ENCODE data around the gene MPHOSPH9.

MPHOSPH9 gene

GRCh38 chr12:123232807-123233504, at the start of gene MPHOSPH9, which contains the start of gene MTRFR:
TSS of gene MPHOSPH9 (minus strand) at chr12:123233141. CDS start at chr12:123230364, 2,777 bp downstream.
TSS of gene MTRFR (plus strand) at chr12:123233436. CDS start at chr12:123253675, 20,239 bp downstream.
- Histone ChIP-seq H4K20me1 (ENCODE audit: insufficient read depth) (no peaks in the 10 kb centered on the region), H3K4me1 (ENCODE audit: low read depth, poor library complexity, severe bottlenecking) (peaks cover 36% of the 10 kb centered on the region)
- no peak for TF ChIP-seq CTCF (conservative IDR thresholded peaks at IDR 0.05; ENCODE audit: low read depth, low read length)

GRCh38 chr12:123282111-123282510, 49.2 kb upstream of the MPHOSPH9 start:
- no peak for TF ChIP-seq CTCF (conservative IDR thresholded peaks at IDR 0.05; ENCODE audit: low read depth, low read length)

More at GRCh38 chr12:123232807-123233504, at the start of gene MPHOSPH9, which contains the start of gene MTRFR:
- H3K4me2 ChIP-seq = peak within 1 kb of the TSS; percentile 63
- H3K9ac ChIP-seq = peak within 1 kb of the TSS; percentile 74
- peak within 1 kb of the TSS; percentile 92 for H2AFZ ChIP-seq (ENCODE audit: low read depth)
- no peaks in the 10 kb centered on the region for H3K27me3 ChIP-seq (ENCODE audit: insufficient read depth, low read depth)
- H3K27ac ChIP-seq = peak within 1 kb of the TSS; percentile 55
- H3K79me2 ChIP-seq (ENCODE audit: insufficient read depth, low read depth) = peaks cover 58% of the 10 kb centered on the region
- no peaks in the 10 kb centered on the region for H3K36me3 ChIP-seq (ENCODE audit: insufficient read depth)
- H3K4me3 ChIP-seq (IDR thresholded peaks at IDR 0.05; ENCODE audit: insufficient read depth, low read depth, low read length) = no peak within 1 kb of the TSS

GRCh38 chr12:123280971-123281370, 48.0 kb upstream of the MPHOSPH9 start:
- Histone ChIP-seq H3K4me3 (IDR thresholded peaks at IDR 0.05; ENCODE audit: insufficient read depth, low read depth, low read length) (no peak overlapping the region), H3K27me3 (ENCODE audit: insufficient read depth, low read depth) (no peaks in the 10 kb centered on the region), H3K27ac (no peak overlapping the region), H3K4me2 (no peak overlapping the region), H3K9ac (no peak overlapping the region), H3K4me1 (ENCODE audit: low read depth, poor library complexity, severe bottlenecking) (peaks cover 13% of the 10 kb centered on the region), H3K79me2 (ENCODE audit: insufficient read depth, low read depth) (no peaks in the 10 kb centered on the region), H2AFZ (ENCODE audit: low read depth) (no peak overlapping the region), H4K20me1 (ENCODE audit: insufficient read depth) (no peaks in the 10 kb centered on the region), H3K36me3 (ENCODE audit: insufficient read depth) (no peaks in the 10 kb centered on the region)
- no peak for TF ChIP-seq CTCF (conservative IDR thresholded peaks at IDR 0.05; ENCODE audit: low read depth, low read length)

More at GRCh38 chr12:123282111-123282510, 49.2 kb upstream of the MPHOSPH9 start:
- Histone ChIP-seq H3K27me3 (ENCODE audit: insufficient read depth, low read depth) (no peaks in the 10 kb centered on the region), H3K4me3 (IDR thresholded peaks at IDR 0.05; ENCODE audit: insufficient read depth, low read depth, low read length) (no peak overlapping the region), H3K4me2 (no peak overlapping the region), H3K79me2 (ENCODE audit: insufficient read depth, low read depth) (no peaks in the 10 kb centered on the region), H3K36me3 (ENCODE audit: insufficient read depth) (no peaks in the 10 kb centered on the region), H2AFZ (ENCODE audit: low read depth) (no peak overlapping the region), H3K9ac (no peak overlapping the region), H4K20me1 (ENCODE audit: insufficient read depth) (no peaks in the 10 kb centered on the region), H3K27ac (no peak overlapping the region), H3K4me1 (ENCODE audit: low read depth, poor library complexity, severe bottlenecking) (peaks cover 13% of the 10 kb centered on the region)

GRCh38 chr12:123278101-123278627, 45.2 kb upstream of the MPHOSPH9 start:
- Histone ChIP-seq H4K20me1 (ENCODE audit: insufficient read depth) (no peaks in the 10 kb centered on the region), H3K27me3 (ENCODE audit: insufficient read depth, low read depth) (no peaks in the 10 kb centered on the region), H3K27ac (no peak overlapping the region), H3K4me2 (peak overlapping the region; percentile 21; the same call in 1 of the 2 replicates), H3K4me1 (ENCODE audit: low read depth, poor library complexity, severe bottlenecking) (peaks cover 13% of the 10 kb centered on the region), H3K79me2 (ENCODE audit: insufficient read depth, low read depth) (no peaks in the 10 kb centered on the region), H3K36me3 (ENCODE audit: insufficient read depth) (no peaks in the 10 kb centered on the region), H2AFZ (ENCODE audit: low read depth) (no peak overlapping the region), H3K4me3 (IDR thresholded peaks at IDR 0.05; ENCODE audit: insufficient read depth, low read depth, low read length) (no peak overlapping the region), H3K9ac (no peak overlapping the region)
- no peak for TF ChIP-seq CTCF (conservative IDR thresholded peaks at IDR 0.05; ENCODE audit: low read depth, low read length)

Measured in KMS-11 (cell line).